Measurements from ENCODE around the gene DNAH2.
"Not testable (repeated sequence)": the region's sequence is repeated elsewhere in the genome, so short reads cannot be mapped to it uniquely, and the experiment has no call there.

- not testable (repeated sequence) for TF ChIP-seq CTCF, POLR2A (IDR thresholded peaks at IDR 0.05)
These were observed 146.8 kb downstream of the DNAH2 start for GRCh38 chr17:7864384-7864783.
